Activated CD4-positive, alpha-beta T cell treated with anti-CD3 and anti-CD28 coated beads, Interleukin-2, Interleukin-6, amounts not matched to agents 100 ng/mL and 50 ng/mL, durations not matched to agents 16 hours and 8 hours (primary cell): ENCODE results near the gene TMEM156.
"Not testable (repeated sequence)": the region's sequence is repeated elsewhere in the genome, so short reads cannot be mapped to it uniquely, and the experiment has no call there.

Experiments
- DNase-seq: peaks from one replicate; pipeline ENCODE4 v3.0.0-alpha.2; 2020

The TMEM156 gene

DNA sequence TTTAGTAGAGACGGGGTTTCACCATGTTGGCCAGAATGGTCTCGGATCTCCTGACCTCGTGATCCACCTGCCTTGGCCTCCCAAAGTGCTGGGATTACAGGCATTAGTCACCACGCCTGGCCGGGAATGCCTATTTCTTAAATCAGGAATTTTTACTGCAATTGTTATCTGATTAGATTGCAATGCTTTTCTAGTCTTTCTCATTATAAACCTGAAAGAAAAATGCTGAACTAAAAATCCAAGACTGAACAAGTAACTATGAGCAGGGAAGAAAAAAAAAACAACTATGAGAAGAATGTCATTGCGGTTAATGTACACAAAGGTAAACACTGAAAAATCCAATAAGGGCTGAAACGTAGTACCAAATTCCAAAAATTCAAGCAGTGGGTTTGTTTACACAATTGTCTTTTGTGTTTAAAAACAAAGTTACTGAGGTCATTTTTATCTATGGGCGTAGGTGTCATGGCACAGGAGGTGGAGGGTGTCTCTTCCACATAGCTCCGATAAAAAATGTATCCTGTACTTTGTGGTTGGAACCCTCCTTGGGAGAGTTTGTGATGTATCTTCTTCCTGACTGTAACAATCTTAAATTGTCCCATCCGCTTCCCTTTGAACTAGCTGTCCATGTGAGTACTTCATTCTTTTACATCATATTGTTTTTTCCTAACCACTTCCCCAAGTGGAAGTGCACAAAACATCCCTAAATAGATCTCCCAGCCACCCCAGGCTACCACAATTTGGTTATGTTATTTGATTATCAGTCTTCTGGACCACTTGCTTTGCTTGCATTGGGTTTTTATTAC, 11.1 kb upstream of the TMEM156 start:
- no peak for DNase-seq

DNA sequence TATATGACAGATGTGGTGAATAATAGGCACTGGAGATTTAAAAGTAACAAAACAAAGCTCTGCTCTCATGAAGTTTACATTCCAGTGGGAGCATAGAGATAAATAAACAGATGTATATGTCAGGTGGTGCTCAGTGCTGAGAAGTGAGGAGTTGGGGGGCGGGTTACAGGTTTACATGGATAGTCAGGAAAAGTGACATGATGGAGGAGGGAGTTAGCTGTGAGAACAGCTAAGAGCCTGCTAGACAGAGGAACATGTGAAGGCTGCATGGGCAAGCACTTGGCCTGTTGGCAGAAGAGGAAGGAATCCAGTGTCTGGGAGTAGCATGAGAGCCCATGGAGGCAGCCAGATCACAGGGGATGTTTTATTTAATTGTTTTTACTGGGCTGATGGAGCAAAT, 10.2 kb upstream of the TMEM156 start:
- DNase-seq, result no peak

DNA sequence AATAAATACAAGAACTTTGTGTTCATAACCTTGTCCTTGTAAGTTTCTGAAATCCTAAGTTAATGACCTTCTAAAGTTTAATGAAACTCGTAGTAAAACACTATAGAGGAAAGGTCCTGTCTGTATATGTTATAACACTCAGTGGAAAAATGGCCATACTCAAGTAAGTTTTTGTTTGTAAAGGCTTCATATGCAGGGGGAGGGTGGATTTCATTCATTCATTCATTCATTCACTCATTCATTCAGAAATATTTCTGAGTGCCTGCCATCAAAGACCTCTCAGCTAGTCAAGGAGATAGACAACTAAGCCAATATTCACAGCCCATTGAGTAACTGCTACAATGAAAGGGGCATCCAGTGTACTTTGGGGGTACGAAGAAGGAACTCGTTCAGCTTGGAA, 6.9 kb upstream of the TMEM156 start:
- no peak for DNase-seq

DNA sequence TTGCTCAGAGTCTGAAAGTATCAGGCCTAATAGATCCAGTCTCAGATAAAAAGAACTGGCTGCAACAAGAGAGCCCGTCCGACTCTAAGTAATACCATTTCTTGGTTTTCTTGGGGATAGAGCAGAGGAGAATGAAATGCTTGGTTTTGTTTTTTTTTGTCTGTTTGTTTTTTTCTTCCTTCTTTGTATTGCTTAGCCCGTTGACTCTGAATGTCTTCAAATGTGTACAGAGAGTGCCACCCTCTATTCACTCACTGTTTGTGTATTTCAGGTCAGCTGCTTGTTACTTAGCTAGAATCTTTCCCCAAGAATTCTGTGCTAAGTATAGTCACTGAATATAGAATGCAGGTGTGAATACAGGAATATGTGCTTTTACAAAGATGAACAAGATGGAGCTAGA, 5.7 kb upstream of the TMEM156 start:
- DNase-seq, result no peak

DNA sequence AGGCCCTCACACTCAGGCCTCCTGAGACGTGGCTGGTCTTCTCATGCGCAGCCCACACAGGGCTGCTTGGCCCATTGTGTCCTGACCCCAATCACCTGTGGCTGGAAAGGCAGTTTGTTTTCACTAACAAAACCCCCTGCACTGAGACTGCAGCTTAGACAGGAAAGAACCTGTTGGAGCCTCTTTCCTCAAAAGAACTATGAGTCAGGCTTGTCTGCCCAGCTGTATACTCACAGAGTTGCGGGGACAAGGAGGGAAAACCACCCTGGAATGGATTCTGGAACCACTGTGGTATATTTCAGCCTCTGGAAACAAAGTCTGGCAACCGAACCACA, 5.2 kb upstream of the TMEM156 start:
- DNase-seq, result no peak

DNA sequence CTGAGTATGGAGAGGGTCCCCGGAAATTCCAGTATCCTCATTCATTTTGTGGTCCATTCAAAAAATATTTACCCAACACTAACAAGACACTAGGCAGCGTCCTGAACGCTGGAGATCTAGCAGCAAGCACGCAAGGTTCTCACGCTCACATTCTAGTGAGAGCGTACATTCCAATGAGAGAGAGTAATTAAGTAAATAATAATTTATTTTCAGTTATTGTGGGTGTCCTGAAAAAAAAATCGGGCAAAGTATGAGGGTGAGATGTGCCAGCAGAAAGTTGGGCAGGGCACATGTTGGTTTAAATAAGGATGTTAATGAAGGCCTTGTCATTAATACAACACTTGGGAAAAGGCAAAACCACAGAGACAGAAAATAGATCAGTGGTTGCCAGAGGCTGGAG, 4.0 kb upstream of the TMEM156 start:
- no peak for DNase-seq

DNA sequence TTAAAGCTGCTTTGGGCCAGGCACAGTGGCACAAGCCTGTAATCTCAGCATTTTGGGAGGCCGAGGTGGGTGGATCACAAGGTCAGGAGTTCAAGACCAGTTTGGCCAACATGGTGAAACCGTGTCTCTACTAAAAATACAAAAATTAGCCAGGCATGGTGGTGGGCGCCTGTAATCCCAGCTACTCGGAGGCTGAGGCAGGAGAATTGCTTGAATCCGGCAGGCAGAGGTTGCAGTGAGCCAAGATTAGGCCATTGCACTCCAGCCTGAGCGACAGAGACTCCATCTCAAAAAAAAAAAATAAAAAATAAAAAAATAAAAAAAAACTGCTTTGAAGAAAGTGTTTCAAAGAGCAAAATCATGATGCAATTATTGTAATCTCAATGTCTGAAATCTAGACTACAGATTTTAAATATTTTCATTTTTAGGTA, 604 bp downstream of the TMEM156 start:
- peak; percentile 45 for DNase-seq

DNA sequence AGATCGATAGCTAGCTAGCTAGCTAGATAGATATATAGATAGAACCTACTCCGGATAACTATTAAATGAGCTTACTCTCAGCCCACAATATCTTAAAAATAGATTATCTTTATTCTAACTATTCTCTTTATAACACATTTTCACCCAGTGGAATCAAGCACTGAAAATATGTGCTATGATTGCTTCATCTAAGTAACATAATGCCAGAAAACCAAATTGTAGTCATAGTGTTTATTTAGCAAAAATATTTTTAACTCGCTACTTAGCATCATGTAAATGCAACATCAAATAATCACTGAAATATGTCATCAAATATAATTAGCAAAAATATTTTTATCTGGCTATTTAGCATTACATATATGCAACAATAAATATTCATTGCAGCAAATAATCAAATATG, 1.5 kb downstream of the TMEM156 start:
- no peak for DNase-seq

DNA sequence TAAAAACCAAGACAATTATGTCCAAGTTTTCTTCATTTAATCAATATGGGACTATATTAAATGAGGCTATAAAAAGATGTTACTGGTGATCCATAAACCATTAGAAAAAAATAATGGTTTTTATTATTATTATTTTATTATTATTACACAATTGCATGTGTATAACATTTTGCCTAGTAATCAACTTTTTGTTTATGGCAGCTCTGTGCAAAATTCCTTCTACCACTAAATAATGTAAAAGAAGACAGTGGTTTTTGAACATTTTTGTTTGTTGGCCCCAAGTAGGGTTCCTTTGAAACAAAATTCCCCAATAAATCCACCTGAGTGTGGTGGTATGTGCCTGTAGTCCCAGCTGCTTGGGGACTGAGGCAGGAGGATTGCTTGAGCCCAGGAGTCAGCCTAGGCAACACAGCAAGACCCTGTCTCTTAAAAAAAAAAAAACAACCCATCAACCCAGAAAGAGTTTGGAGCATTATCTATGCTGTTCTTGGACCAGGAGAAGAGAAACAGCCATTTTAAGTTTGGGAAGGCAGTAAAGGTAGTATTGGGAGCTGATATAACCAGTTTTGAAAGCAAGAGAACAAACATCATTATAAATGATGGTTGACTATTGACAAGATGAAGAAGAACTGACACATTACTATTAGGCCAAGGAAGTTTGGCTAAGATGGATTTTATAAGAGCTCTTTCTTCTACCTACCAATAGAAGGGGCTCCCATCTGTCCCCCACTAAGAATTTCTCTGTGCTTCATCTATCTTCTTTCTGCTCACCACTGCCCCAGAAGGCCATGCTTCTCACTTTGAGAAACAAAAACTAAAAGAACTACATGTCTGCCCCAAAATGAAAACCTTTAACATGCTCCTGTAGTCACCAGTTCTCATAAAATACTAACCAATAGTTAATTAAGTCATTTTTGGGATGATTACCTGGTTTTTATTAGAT, 2.2 kb downstream of the TMEM156 start:
- DNase-seq, result peak; percentile 58

DNA sequence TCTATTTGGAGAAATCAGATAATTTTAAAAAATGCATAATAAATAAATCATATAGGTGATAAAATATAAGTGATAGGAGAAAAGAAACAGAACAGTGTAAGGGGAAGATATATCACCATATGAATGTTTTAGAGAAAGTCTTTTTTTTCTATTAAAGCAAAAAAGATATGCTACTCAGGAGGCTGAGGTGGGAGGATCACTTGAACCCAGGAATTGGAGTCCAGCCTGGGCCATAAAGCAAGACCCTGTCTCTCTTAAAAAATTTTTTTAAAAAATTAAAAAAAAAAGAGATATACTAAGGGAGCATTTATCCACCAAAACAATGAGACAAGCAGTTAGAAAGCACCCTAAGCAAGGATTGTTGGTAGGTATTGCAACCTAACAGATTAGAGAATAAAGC, 6.1 kb downstream of the TMEM156 start:
- DNase-seq, result no peak

DNA sequence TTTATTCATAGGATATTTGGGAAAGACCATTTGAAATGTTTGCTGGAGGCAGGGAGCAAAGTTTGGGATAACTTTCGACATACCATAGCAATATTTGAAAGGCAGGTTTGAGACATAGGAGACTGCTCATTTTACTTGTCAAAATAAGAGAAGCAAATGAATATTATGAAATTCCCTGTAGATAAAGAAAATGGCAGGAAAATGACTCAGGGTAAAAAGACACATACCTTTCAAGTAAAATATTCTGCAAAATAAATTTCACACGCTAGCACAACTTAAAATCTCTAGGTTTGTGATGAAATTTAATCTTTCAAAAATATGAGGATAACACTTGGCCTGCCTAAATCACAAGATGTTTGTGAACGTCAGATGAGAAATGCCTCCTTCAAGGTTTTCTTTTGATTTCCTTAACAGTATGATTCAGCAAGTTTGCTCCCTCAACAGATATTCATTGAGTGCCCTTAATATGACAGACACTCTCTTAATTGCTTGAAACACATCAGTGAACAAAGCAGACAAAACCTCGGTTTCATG, 6.6 kb downstream of the TMEM156 start:
- no peak for DNase-seq

DNA sequence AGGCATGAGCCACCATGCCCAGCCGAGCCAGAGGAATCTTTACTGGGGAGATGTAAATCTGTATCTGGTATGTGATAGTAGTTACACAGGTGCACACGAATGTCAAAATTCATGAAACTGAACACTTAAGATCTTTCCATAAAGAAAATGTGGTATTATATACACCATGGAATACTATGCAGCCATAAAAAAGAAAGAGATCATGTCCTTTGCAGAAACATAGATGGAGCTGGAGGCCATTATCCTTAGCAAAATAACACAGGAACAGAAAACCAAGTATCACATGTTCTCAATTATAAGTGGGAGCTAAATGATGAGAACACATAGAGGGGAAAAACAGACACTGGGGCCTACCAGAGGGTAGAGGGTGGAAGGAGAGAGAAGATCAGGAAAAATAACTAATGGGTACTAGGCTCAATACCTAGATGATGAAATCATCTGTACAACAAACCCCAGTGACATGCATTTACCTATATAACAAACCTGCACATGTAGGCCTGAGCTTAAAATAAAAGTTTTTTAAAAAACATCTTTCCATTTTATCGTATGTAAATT, 7.8 kb downstream of the TMEM156 start:
- DNase-seq, result no peak

DNA sequence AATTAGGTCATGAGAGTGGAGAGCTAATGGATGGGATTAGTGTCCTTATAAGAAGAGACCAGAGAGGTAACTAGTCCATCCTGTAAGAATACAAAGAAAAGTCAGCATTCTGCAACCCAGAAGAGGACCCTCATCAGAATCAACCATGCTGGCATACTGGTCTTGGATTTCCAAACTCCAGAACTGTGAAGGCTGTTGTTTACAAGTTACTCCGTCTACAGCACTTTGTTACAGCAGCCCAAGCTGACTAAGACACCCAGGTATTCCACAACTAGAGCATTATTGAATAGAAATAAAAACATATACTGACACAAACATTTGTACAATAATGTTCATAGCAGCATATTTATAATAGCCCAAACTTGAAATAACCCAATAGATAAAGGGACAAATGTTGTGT, 9.2 kb downstream of the TMEM156 start:
- DNase-seq, result no peak

DNA sequence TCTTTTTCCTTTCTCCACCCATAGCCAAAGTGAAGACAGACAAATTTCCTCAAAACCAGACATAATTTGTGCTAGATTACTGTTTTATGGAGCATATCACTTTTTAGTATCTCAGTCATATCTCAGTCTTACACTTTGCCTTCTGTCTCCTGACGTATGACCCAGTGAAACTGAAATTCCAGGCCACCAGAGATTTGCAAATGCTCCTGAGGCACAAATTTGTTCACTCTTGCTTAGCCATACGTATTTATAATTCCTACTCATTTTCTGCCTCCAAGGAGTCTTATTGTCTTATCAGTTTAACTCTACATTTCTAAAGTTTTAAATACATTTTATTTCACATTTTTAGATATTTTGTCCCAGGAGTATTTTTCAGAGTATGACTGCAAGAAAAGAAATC, 10.0 kb downstream of the TMEM156 start:
- no peak for DNase-seq

DNA sequence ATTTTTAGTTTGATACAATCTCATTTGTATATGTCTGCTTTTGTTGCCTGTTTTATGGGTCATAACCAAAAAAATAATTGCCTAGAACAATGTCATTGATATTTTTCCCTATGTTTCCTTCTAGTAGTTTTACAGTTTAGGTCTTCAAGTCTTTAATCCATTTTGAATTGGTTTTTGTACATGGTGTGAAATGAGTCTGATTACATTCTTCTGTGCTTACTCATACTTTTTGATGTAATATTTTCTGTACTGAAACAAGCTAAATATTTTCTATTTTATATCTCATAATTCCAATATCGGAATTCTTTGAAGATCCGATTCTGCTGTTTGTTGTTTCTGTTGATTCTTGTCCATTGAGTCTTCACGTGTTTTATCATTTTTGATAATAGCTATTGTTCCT, 10.6 kb downstream of the TMEM156 start:
- no peak for DNase-seq

DNA sequence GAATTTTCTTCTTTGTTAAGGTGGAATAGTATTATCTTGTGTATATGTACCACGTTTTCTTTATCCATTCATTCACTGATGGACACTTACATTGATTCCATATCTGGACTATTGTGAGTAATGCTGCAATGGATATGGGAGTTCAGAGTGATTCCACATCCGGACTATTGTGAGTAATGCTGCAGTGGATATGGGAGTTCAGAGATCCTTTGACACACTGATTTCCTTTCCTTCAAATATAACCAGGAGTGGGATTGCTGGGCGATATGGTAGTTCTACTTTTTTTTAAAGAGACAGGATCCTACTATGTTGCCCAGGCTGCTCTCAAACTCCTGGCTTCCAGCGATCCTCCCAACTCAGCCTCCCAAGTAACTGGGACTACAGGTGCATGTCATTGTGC, 12.1 kb downstream of the TMEM156 start:
- no peak for DNase-seq

DNA sequence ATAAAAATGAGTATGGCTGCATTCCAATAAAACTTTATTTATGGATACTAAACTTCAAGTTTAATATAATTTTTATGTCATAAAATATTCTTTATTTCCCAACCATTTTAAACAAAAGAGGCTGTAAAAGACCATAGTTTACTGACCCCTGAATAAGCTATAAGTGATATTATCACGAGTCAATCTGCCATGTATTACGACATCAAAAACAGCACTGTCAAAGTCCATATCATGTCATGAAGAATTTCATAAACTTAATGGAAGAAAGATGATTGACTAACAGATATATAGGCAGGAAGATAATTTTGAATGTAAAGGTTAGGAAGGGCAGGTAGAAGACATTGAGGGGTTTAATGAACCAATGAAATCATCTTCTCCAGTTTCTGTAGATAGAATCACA, 18.2 kb downstream of the TMEM156 start:
- no peak for DNase-seq

DNA sequence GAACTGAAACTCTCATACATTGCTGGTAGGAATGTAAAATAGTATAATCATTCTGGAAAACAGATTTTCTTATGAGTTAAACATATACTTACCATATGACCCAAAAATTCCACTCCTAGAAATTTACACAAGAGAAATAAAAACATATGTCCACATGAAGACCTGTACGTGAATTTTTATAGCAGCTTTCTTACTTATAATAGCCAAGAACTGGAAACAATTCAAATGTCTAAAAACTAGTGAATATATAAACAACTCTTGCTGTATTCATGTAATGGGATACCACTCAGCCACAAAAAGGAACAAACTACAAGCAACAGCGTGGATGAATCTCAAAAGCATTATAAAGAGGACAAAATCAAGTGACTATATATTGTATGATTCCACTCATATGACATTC, 27.5 kb downstream of the TMEM156 start:
- no peak for DNase-seq

DNA sequence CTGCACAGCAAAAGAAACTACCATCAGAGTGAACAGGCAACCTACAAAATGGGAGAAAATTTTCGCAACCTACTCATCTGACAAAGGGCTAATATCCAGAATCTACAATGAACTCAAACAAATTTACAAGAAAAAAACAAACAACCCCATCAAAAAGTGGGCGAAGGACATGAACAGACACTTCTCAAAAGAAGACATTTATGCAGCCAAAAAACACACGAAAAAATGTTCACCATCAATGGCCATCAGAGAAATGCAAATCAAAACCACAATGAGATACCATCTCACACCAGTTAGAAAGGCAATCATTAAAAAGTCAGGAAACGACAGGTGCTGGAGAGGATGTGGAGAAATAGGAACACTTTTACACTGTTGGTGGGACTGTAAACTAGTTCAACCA, 30.2 kb downstream of the TMEM156 start:
- DNase-seq, result not testable (repeated sequence)

DNA sequence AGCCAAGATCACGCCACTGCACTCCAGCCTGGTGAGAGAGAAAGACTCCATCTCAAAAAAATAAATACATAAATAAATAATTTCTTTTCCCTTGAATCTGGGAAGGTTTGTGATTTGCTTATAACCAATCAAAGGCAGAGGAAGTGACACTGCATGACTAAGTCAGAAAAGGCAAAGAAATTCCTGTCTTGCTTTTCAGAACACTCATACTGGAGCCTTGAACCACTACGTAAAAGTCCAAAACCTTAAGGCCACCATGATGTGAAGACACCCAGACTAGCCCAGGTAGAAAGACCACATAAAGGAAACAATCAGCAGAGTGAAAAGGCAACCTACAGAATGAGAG, 36.6 kb downstream of the TMEM156 start:
- no peak for DNase-seq

DNA sequence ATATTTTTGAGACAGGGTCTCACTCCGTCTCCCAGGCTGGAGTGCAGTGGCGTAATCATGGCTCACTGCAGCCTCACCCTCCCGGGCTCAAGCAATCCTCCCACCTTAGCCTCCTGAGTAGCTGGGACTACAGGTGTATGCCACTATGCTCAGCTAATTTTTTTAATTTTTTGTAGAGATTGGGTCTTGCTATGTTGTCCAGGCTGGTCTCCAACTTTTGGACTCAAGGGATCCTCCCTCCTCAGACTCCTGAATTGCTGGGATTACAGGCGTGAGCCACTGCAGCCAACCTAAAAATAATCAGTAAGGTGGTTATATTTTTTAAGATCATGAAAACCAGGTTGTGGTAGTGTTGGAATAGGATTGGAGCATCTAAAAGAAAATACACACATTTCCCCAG, 38.1 kb downstream of the TMEM156 start:
- DNase-seq, result no peak

DNA sequence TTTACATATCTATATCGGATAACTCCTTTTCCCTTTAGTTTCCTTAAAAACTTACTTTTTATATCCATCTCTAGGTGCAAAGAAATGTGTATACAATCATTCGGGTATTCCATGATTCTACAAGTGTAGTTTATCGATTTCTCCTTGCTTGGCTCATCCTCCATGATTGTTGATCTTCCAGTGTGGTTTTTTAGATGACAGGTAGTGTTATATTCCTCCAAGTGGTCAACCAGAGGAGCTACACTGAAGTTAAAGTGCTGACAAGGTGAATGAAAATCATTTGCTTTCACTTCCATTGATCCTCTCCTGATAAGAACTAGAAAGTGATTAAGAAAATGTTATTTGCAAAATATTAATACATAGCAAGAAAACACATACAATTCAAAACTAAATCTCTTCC, 38.5 kb downstream of the TMEM156 start:
- DNase-seq, result no peak

DNA sequence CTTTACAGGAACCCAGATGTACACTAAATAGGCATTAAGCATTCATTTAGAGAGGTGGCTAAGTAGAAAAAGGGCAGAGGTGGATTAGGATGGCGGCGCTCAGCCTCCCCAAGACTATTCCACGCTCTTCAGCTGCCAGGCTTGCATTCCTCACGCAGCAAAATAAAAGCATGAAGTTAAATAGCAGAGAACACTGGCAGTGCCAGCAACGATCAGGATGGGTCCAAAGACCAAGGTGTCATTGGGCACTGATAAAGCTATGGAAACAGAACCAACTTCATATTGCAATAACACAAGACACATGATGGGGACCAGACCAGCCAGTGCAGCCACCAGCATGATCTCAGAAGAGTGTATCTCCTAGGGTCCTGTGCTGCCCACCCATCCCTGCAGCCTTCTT, 42.0 kb downstream of the TMEM156 start:
- DNase-seq, result no peak

DNA sequence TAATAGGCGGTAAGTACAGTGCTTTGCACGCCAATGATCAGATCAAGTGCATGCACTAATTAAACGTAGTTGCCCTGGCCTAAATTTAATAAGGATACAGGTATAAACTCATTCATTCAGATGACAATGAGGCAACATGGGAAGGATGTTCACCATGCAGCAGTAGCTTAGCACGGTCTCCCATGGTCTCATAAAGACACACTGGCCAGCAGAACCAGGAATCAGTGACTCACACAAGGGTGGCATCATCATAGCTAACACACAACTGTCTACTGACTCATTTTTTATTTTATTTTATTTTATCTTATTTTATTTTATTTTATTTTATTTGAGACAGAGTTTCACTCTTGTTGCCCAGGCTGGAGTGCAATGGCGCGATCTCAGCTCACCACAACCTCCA, 42.7 kb downstream of the TMEM156 start:
- no peak for DNase-seq
